CD14-positive monocyte (primary cell): ENCODE results near the gene VANGL1. TPM values are rescaled to one million over a fixed set of nuclear protein-coding genes. Genes with fewer than 3 reads are reported as not detected.

ENCODE experiments used
- DNase-seq, 3 donors: peaks; one replicate each; pipeline ENCODE4 v3.0.0-alpha.2; 2011 to 2022
- H2AFZ ChIP-seq: 2 replicates; pipeline ENCODE4 v1.6.0; 2012; ENCODE audit warnings: mild to moderate bottlenecking, low read depth, low read length, inconsistent platforms; ENCODE audit not compliant: insufficient read depth, poor library complexity, severe bottlenecking
- H3K27ac ChIP-seq, 2 donors: 1 replicate in 1 of 2; 2 replicates in 1 of 2; pipeline ENCODE4 v1.5.1; 2012 to 2013; ENCODE audit warnings: low read length in 2 of 2, control low read depth in 1 of 2, inconsistent platforms in 1 of 2, low read depth in 1 of 2, mild to moderate bottlenecking in 1 of 2
- H3K27me3 ChIP-seq, 2 donors: one replicate each; pipeline versions ENCODE4 v1.6.0 to v1.6.1; 2011 to 2013; ENCODE audit warnings: low read length in 2 of 2; ENCODE audit not compliant: control insufficient read depth in 2 of 2, insufficient read depth in 2 of 2
- H3K36me3 ChIP-seq, 2 donors: replicated peaks in 1 of 2; 1 replicate in 1 of 2; 2 replicates in 1 of 2; pipeline versions ENCODE4 v1.5.1 to v1.6.1; 2012 to 2013; ENCODE audit warnings: low read length in 2 of 2, control low read depth in 1 of 2, inconsistent platforms in 1 of 2, mild to moderate bottlenecking in 1 of 2; ENCODE audit not compliant: insufficient read depth in 2 of 2, control insufficient read depth in 1 of 2
- H3K4me1 ChIP-seq, 2 donors: 1 replicate in 1 of 2; 2 replicates in 1 of 2; pipeline versions ENCODE4 v1.5.1 to v1.6.1; 2012 to 2013; ENCODE audit warnings: low read length in 2 of 2, control low read depth in 1 of 2, inconsistent platforms in 1 of 2, mild to moderate bottlenecking in 1 of 2, moderate library complexity in 1 of 2; ENCODE audit not compliant: insufficient read depth in 2 of 2, control insufficient read depth in 1 of 2
- H3K4me2 ChIP-seq: replicated peaks from 2 replicates; pipeline ENCODE3; 2012; ENCODE audit warnings: low read length, moderate library complexity, mild to moderate bottlenecking; ENCODE audit not compliant: poor library complexity, severe bottlenecking; ENCODE audit errors: extremely low read depth
- H3K4me3 ChIP-seq, 3 experiments: fragments of 200-600 bp in 1 of 3; sonication (generic) in 1 of 3; replicated peaks in 1 of 3; 1 replicate in 2 of 3; 2 replicates in 1 of 3; pipeline ENCODE4 v1.5.1; 2011 to 2013; ENCODE audit warnings: low read length in 3 of 3, mild to moderate bottlenecking in 3 of 3, control low read depth in 2 of 3, low read depth in 2 of 3, inconsistent platforms in 1 of 3, moderate library complexity in 1 of 3
- H3K79me2 ChIP-seq: 2 replicates; pipeline ENCODE4 v1.6.0; 2012; ENCODE audit warnings: mild to moderate bottlenecking, control low read depth, inconsistent platforms, low read length, moderate library complexity; ENCODE audit not compliant: insufficient read depth
- H3K9ac ChIP-seq: 2 replicates; pipeline ENCODE4 v1.6.0; 2017; ENCODE audit warnings: low read length, mild to moderate bottlenecking; ENCODE audit not compliant: insufficient read depth, poor library complexity, severe bottlenecking
- H3K9me3 ChIP-seq, 2 donors: replicated peaks in 1 of 2; 1 replicate in 1 of 2; 2 replicates in 1 of 2; pipeline versions ENCODE4 v1.5.1 to v1.6.1; 2012 to 2013; ENCODE audit warnings: low read length in 2 of 2, control low read depth in 1 of 2; ENCODE audit not compliant: control insufficient read depth in 1 of 2, insufficient read depth in 1 of 2
- H4K20me1 ChIP-seq: 2 replicates; pipeline ENCODE4 v1.6.0; 2012; ENCODE audit warnings: mild to moderate bottlenecking, low read length, control low read depth, moderate library complexity; ENCODE audit not compliant: insufficient read depth
- H3K27ac Mint-ChIP-seq, 7 donors: one replicate each; pipeline ENCODE4 v1.8.0; 2020; ENCODE audit warnings: mild to moderate bottlenecking in 7 of 7, mixed read lengths in 7 of 7, moderate library complexity in 6 of 7, inconsistent platforms in 2 of 7
- H3K27me3 Mint-ChIP-seq, 3 donors: one replicate each; pipeline ENCODE4 v1.8.0; 2021 to 2022; ENCODE audit warnings: low read depth in 3 of 3, mild to moderate bottlenecking in 3 of 3, mixed read lengths in 3 of 3, moderate library complexity in 3 of 3, inconsistent platforms in 1 of 3
- H3K36me3 Mint-ChIP-seq, 2 donors: one replicate each; pipeline ENCODE4 v1.8.0; 2020; ENCODE audit warnings: mixed read lengths in 2 of 2, inconsistent platforms in 1 of 2, mild to moderate bottlenecking in 1 of 2
- H3K4me1 Mint-ChIP-seq: one replicate; pipeline ENCODE4 v1.8.0; 2020; ENCODE audit warnings: mild to moderate bottlenecking, mixed read lengths
- H3K4me3 Mint-ChIP-seq, 2 donors: one replicate each; pipeline ENCODE4 v1.8.0; 2020; ENCODE audit warnings: mild to moderate bottlenecking in 2 of 2, mixed read lengths in 2 of 2, moderate library complexity in 1 of 2
- H3K9me3 Mint-ChIP-seq, 7 donors: one replicate each; pipeline ENCODE4 v1.8.0; 2020 to 2022; ENCODE audit warnings: mixed read lengths in 7 of 7, mild to moderate bottlenecking in 6 of 7, moderate library complexity in 6 of 7, inconsistent platforms in 2 of 7
- CTCF ChIP-seq: fragments of 200-600 bp; IDR thresholded peaks from one replicate; pipeline ENCODE4 v1.8.0; 2022; ENCODE audit warnings: antibody characterized with exemption, mild to moderate bottlenecking
- WGBS: methylation state at CpG from one replicate; pipeline ENCODE4 v1.1.5; 2013; ENCODE audit warnings: missing lambda C conversion rate; ENCODE audit not compliant: insufficient coverage; 5-methylcytosine and 5-hydroxymethylcytosine counted together
- intact Hi-C, 2 donors: fragments of 100-400 bp; cut with micrococcal nuclease; formaldehyde crosslinking; loops; one replicate each; pipeline versions ENCODE4 v1.15.0 to v1.15.1; 2023
- polyA plus RNA-seq, 3 donors: library from polyadenylated mRNA; depleted of rRNA in 1 of 3; unstranded in 2 of 3; stranded (reverse) in 1 of 3; fragments of 300-500 nt in 2 of 3; fragments of >200 nt in 1 of 3; fragmentation: Illumina TruSeq in 2 of 3; gene quantifications; 1 replicate in 2 of 3; 2 replicates in 1 of 3; pipeline ENCODE4 v1.2.3, GENCODE V29; 2012 to 2021

Gene VANGL1
- polyA plus RNA-seq, 3 donors = 0.67 to 2.0 (median 1.3) TPM

DNA sequence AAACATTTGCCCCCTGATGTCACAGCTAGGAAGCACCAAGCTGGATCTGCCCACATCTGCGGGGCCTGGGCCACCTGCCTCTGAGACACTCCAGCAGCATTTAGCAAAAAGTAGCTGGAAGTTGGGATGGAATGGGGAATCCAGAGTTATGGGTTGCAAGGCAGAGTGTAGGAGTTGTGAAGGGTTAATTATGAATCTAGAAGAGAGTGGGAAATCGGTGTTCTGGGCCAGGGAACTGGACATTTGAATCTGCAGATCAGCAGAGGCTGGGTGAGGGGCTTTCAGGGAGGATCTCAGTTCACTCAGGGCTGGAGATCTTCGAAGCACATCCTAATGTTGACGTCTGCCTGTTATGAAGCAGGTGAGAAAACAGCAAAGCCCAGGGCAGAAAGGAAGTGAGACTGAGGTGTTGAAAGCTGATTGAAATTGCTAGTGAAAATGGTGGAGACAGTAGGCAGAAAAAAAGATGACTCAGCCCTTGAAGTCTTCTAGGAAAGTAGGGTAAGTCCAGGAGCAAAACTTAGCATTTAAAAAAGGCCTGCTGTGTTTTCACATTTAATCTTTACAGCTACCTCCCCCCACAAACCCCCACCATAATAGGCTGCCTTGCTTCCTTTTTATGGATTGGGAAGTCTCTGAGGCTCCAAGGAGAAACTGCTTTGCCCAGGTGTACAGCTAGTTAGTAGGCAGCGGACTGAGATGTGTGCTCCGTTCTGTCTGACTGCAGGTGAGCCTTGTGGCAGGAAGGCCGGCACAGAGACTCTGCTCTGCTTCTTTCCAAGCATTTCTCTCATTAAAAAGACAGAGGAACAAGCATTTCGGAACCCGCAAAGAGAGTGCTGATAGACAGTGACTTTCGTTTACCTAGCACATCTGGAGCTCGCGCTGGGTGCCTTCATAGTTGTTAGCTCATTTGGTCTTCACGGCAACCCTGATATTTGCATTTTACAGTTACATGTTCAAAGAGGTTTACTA is 7.2 kb downstream of the VANGL1 start:
- Histone ChIP-seq H3K4me1 (no peaks in the 10 kb centered on the region), H3K4me2 (no peak overlapping the region), H3K9me3 (no peaks in the 10 kb centered on the region), H2AFZ (no peak overlapping the region), H4K20me1 (no peaks in the 10 kb centered on the region), H3K79me2 (peaks cover 4% of the 10 kb centered on the region), H3K4me3 (no peak overlapping the region), H3K27me3 (no peaks in the 10 kb centered on the region), H3K9ac (no peak overlapping the region), H3K27ac (no peak overlapping the region), H3K36me3 (peaks cover 0 to 12% of the 10 kb centered on the region in 2 donors)
- no peak for TF ChIP-seq CTCF
- peaks cover 0 to 2% (median 0%) of the 10 kb centered on the region in 3 donors for H3K27me3 Mint-ChIP-seq
- no peak overlapping the region for H3K27ac Mint-ChIP-seq
- H3K4me3 Mint-ChIP-seq = no peak overlapping the region
- intact Hi-C loops = no loop called here
- WGBS = 79% methylated on average over 9 of the region's 13 CpGs
- H3K4me1 Mint-ChIP-seq = peaks cover 3% of the 10 kb centered on the region
- no peaks in the 10 kb centered on the region for H3K9me3 Mint-ChIP-seq
- H3K36me3 Mint-ChIP-seq = peaks cover 5 to 10% of the 10 kb centered on the region in 2 donors
- no peak for DNase-seq

- peaks cover 11% of the 10 kb centered on the region for H3K4me1 Mint-ChIP-seq
- H3K79me2 ChIP-seq = peaks cover 3% of the 10 kb centered on the region
- no peaks in the 10 kb centered on the region for H3K9me3 ChIP-seq
- peaks cover 5 to 12% of the 10 kb centered on the region in 2 donors for H3K36me3 Mint-ChIP-seq
- H3K4me3 Mint-ChIP-seq = no peak overlapping the region
- WGBS = 86% methylated on average over 1 of the region's 3 CpGs
- H3K4me3 ChIP-seq = no peak overlapping the region
- H3K4me2 ChIP-seq = no peak overlapping the region
- no peak overlapping the region for H2AFZ ChIP-seq
- intact Hi-C loops = no loop called here
- H3K27me3 ChIP-seq = no peaks in the 10 kb centered on the region
- H3K9ac ChIP-seq = no peak overlapping the region
- no peak for TF ChIP-seq CTCF
- H3K27ac ChIP-seq = no peak overlapping the region
- H4K20me1 ChIP-seq = no peaks in the 10 kb centered on the region
- no peak overlapping the region for H3K27ac Mint-ChIP-seq
- H3K4me1 ChIP-seq = peaks cover 0 to 5% of the 10 kb centered on the region in 2 donors
- DNase-seq = no peak
- peaks cover 0 to 12% of the 10 kb centered on the region in 2 donors for H3K36me3 ChIP-seq
- no peaks in the 10 kb centered on the region for H3K9me3 Mint-ChIP-seq
- H3K27me3 Mint-ChIP-seq = peaks cover 0 to 2% (median 0%) of the 10 kb centered on the region in 3 donors
Observed at GRCh38 chr1:115649964-115650363, 8.2 kb downstream of the VANGL1 start.
